ENCODE measurements around the gene CLDN22. TPM values are rescaled to one million over a fixed set of nuclear protein-coding genes. Genes with fewer than 3 reads are reported as not detected.

CLDN22 gene
- total RNA-seq, 4 donors from 2014 or later, result not detected

DNA sequence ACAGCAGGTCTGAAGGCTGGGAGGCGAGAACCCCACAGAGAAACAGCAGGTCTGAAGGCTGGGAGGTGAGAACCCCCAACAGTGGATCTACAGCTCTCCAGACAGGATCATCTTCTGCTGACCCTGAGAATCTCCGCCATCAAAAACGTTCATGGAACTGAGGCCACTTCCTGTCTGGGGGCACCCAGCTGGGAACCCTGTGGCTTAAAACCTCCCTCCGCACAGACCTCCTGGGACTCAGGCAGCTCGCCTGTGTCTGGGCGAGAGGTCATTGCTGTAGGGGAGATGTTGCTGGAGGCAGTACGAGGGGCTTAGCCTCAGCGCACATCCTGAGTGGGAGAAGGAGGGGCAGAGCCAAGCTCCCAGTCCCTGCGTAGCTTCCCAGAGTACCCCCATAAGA, 17.3 kb upstream of the CLDN22 start:
- TF ChIP-seq POLR2A (IDR thresholded peaks at IDR 0.05), result no peak
- TF ChIP-seq, protein P1, sequence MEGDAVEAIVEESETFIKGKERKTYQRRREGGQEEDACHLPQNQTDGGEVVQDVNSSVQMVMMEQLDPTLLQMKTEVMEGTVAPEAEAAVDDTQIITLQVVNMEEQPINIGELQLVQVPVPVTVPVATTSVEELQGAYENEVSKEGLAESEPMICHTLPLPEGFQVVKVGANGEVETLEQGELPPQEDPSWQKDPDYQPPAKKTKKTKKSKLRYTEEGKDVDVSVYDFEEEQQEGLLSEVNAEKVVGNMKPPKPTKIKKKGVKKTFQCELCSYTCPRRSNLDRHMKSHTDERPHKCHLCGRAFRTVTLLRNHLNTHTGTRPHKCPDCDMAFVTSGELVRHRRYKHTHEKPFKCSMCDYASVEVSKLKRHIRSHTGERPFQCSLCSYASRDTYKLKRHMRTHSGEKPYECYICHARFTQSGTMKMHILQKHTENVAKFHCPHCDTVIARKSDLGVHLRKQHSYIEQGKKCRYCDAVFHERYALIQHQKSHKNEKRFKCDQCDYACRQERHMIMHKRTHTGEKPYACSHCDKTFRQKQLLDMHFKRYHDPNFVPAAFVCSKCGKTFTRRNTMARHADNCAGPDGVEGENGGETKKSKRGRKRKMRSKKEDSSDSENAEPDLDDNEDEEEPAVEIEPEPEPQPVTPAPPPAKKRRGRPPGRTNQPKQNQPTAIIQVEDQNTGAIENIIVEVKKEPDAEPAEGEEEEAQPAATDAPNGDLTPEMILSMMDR (IDR thresholded peaks at IDR 0.05), result no peak
- no peak for DNase-seq (ENCODE audit: low spot score in 2 of 2)
- 89 to 96% methylated on average over 9 of the region's 9 CpGs for WGBS, 2 donors
- intact Hi-C loops (cut with DNase I; ENCODE audit: low total_unique reads), result no loop called here
- H3K4me3 ChIP-seq (ENCODE audit: low read depth, poor library complexity, severe bottlenecking), result no peak overlapping the region

DNA sequence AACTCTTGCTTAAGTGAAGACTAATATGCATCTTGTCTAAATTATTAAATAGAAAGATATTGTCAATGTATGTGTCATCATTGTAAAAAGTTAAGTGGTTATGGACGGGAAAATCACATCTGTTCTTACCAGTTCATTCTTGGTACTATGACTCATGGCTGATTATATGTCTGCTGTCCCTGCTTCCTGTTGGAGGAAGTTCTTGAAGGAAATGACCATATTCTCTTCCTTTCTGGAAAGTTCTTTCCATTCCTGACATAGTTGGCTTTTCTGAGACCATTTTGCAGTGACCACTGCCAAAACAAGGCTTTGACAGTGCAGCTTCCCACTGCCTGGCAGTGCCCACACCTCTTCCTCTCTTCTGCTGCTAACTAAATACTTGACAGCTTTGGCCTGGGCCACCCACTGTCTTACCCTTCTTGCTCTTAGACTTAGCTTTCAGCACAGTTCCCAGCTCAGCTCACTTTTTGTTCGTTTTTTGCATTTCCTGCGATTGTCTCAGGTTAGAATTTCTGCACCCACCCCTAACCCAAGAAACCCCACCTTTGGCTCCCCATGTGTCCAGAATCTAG, 15.4 kb upstream of the CLDN22 start:
- TF ChIP-seq, protein P1 (IDR thresholded peaks at IDR 0.05), result no peak
- intact Hi-C loops (cut with DNase I; ENCODE audit: low total_unique reads), result no loop called here
- WGBS, 2 donors, result 60 to 65% methylated on average over 3 of the region's 3 CpGs
- no peak overlapping the region for H3K4me3 ChIP-seq (ENCODE audit: low read depth, poor library complexity, severe bottlenecking)
- peak in 1 of 2 donors; percentile 29 for DNase-seq (ENCODE audit: low spot score in 2 of 2)

DNA sequence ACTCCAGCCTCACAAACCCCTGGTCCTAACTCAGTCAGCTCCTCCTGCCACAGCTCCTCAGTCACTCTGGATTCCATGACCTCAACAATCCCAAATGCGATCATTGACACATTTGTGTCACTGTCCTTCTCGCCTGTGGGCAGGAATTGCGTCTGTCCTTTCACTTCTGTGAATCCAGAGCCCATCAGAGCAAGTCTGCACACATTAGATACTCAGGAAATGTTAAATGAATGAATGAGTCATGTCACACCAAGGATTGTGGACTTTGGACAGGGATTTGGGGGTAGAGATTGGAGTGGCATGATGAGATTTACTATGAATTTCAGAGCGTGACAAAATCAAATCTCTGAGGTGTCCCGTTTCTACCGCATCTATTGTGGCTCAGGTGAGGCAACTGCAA, 13.9 kb upstream of the CLDN22 start:
- H3K4me3 ChIP-seq (ENCODE audit: low read depth, poor library complexity, severe bottlenecking), result no peak overlapping the region
- intact Hi-C loops (cut with DNase I; ENCODE audit: low total_unique reads), result no loop called here
- peak in 1 of 2 donors; percentile 25 for DNase-seq (ENCODE audit: low spot score in 2 of 2)
- TF ChIP-seq POLR2A (IDR thresholded peaks at IDR 0.05), result no peak
- TF ChIP-seq, protein P1 (IDR thresholded peaks at IDR 0.05), result no peak
- 87 to 88% methylated on average over 6 of the region's 6 CpGs for WGBS, 2 donors

DNA sequence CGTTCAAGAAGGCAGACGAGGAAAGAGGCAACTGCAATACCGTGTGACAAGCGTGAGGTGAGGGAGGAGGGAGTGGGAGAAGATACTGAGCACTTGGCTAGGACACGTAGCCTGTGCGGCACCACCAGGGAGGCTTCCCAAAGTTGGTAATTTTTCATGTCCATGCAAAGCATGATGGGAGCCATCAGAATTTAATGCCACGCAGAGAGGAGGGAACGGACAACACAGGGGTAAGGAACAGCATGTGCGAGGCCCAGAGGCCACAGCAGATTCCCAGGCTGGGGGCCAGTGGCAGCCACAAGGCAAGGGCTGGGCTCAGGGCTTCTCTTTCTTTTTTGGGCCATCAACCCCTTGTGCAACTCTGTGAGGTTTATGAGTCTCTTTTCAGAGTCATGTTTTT, 13.1 kb upstream of the CLDN22 start:
- intact Hi-C loops (cut with DNase I; ENCODE audit: low total_unique reads), result no loop called here
- H3K4me3 ChIP-seq (ENCODE audit: low read depth, poor library complexity, severe bottlenecking), result no peak overlapping the region
- TF ChIP-seq, protein P1 (IDR thresholded peaks at IDR 0.05), result no peak
- TF ChIP-seq POLR2A (IDR thresholded peaks at IDR 0.05), result no peak
- 86 to 91% methylated on average over 9 of the region's 9 CpGs for WGBS, 2 donors
- DNase-seq (ENCODE audit: low spot score in 2 of 2), result peak in 1 of 2 donors; percentile 42

DNA sequence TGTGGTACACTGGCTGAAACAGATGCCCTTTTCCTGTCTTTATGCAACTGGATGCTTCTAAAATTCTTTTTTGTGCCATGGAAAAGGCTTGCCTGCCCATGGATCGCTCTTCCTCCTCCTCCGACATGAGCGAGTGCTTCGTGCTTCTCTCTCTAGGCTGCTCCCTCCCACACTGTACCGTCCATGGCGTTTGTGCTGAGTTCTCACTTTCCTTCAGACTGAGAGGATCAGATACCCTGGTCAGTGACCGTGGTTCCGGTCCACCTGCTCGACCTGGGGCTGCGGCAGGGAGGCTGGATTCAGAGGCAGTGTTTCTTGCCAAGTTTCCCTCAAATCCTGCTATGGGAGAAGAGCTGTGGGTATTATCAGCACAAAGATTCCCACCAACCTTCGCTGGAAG, 12.4 kb upstream of the CLDN22 start:
- peak in 1 of 2 donors; percentile 37 for DNase-seq (ENCODE audit: low spot score in 2 of 2)
- TF ChIP-seq, protein P1 (IDR thresholded peaks at IDR 0.05), result no peak
- no peak for TF ChIP-seq POLR2A (IDR thresholded peaks at IDR 0.05)
- intact Hi-C loops (cut with DNase I; ENCODE audit: low total_unique reads), result no loop called here
- 87 to 92% methylated on average over 11 of the region's 11 CpGs for WGBS, 2 donors
- H3K4me3 ChIP-seq (ENCODE audit: low read depth, poor library complexity, severe bottlenecking), result no peak overlapping the region

DNA sequence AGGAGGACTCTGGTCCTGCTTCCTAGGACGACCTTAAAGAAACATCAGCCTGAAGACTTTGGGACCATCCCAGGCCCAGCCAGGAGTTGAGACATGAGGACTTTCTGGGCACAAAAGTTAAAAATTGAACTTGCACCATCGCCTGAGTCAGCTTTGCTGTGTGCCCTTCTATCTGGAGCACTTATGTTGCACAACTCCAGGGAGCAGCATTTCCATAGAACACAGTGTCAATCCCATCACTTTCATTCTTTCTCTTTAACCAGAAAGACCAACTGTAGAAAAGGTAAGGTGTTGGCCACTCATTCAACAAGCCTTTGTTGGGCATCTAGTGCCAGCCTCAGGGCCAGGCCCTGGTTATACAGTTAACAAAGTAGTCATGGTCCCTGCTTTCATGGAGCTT, 10.8 kb upstream of the CLDN22 start:
- H3K4me3 ChIP-seq (ENCODE audit: low read depth, poor library complexity, severe bottlenecking), result no peak overlapping the region
- 92 to 100% methylated on average over 2 of the region's 2 CpGs for WGBS, 2 donors
- TF ChIP-seq POLR2A (IDR thresholded peaks at IDR 0.05), result no peak
- TF ChIP-seq, protein P1 (IDR thresholded peaks at IDR 0.05), result no peak
- intact Hi-C loops (cut with DNase I; ENCODE audit: low total_unique reads), result no loop called here
- DNase-seq (ENCODE audit: low spot score in 2 of 2), result peak in 1 of 2 donors; percentile 43

All from lower leg skin (tissue), 4 donors.